GM21390 (cell line): ENCODE results near the gene RNF123.

Experiments
- ATAC-seq: cut with Tn5 transposase; IDR thresholded peaks from one replicate; pipeline ENCODE4 v1.9.1; 2021; ENCODE audit not compliant: unreplicated experiment

The RNF123 gene

GRCh38 chr3:49689046-49689907 lies at the start of gene RNF123, which contains the start of gene MST1:
RNF123 (plus strand) TSS chr3:49689557; CDS start chr3:49691166, 1,609 bp downstream.
MST1 (minus strand) TSS chr3:49689474; CDS start chr3:49688691, 783 bp downstream.
- peak; percentile 68 for ATAC-seq

GRCh38 chr3:49641292-49641691 lies 48.1 kb upstream of the RNF123 start:
- ATAC-seq: no peak

- no peak for ATAC-seq
Observed at GRCh38 chr3:49641921-49642707, 47.2 kb upstream of the RNF123 start.

GRCh38 chr3:49642708-49643145 lies 46.6 kb upstream of the RNF123 start:
- ATAC-seq: no peak

- ATAC-seq: no peak
Observed at GRCh38 chr3:49644684-49645083, 44.7 kb upstream of the RNF123 start.

- no peak for ATAC-seq
Observed at GRCh38 chr3:49646236-49646635, 43.1 kb upstream of the RNF123 start.

GRCh38 chr3:49647741-49648140 lies 41.6 kb upstream of the RNF123 start:
- no peak for ATAC-seq

GRCh38 chr3:49648354-49649019 lies 40.9 kb upstream of the RNF123 start:
- no peak for ATAC-seq

GRCh38 chr3:49649576-49649975 lies 39.8 kb upstream of the RNF123 start:
- ATAC-seq: no peak

- no peak for ATAC-seq
Observed at GRCh38 chr3:49650177-49650576, 39.2 kb upstream of the RNF123 start.

- no peak for ATAC-seq
Observed at GRCh38 chr3:49650637-49651036, 38.7 kb upstream of the RNF123 start.

GRCh38 chr3:49652218-49652902 lies 37.0 kb upstream of the RNF123 start:
- ATAC-seq: no peak

- no peak for ATAC-seq
Observed at GRCh38 chr3:49652903-49653415, 36.4 kb upstream of the RNF123 start.

- no peak for ATAC-seq
Observed at GRCh38 chr3:49653621-49654020, 35.7 kb upstream of the RNF123 start.

GRCh38 chr3:49654176-49654825 lies 35.1 kb upstream of the RNF123 start:
- ATAC-seq: no peak

- ATAC-seq: no peak
Observed at GRCh38 chr3:49654955-49655556, 34.3 kb upstream of the RNF123 start.

GRCh38 chr3:49655731-49656285 lies 33.5 kb upstream of the RNF123 start:
- no peak for ATAC-seq

- no peak for ATAC-seq
Observed at GRCh38 chr3:49656541-49657112, 32.7 kb upstream of the RNF123 start.
